DND-41 (cell line): ENCODE measurements around the gene KIRREL3.

Source experiments
- ATAC-seq: fragments of 200-7000 bp; cut with Tn5 transposase; 3 replicates; pipeline ENCODE4 v1.9.1; 2021; ENCODE audit warnings: low read depth; ENCODE audit not compliant: insufficient read depth
- DNase-seq: peaks from one replicate; pipeline ENCODE4 v3.0.0-alpha.2; 2020
- H2AFZ ChIP-seq: 2 replicates; pipeline ENCODE4 v1.6.0; 2012; ENCODE audit warnings: low read depth, low read length
- H3K27ac ChIP-seq: 2 replicates; pipeline ENCODE4 v1.5.1; 2012; ENCODE audit warnings: low read length, inconsistent platforms
- H3K27me3 ChIP-seq: fragments of 200-600 bp; sonication (generic); 2 replicates; pipeline ENCODE4 v1.6.0; 2012; ENCODE audit warnings: low read length, mild to moderate bottlenecking, inconsistent platforms; ENCODE audit not compliant: insufficient read depth, poor library complexity
- H3K36me3 ChIP-seq: 2 replicates; pipeline ENCODE4 v1.5.1; 2012; ENCODE audit warnings: low read length, inconsistent platforms; ENCODE audit not compliant: insufficient read depth
- H3K4me1 ChIP-seq: 2 replicates; pipeline ENCODE4 v1.5.1; 2012; ENCODE audit warnings: mild to moderate bottlenecking, low read length; ENCODE audit not compliant: insufficient read depth
- H3K4me2 ChIP-seq: 2 replicates; pipeline ENCODE4 v1.6.0; 2012; ENCODE audit warnings: mild to moderate bottlenecking, moderate library complexity, low read length, inconsistent platforms; ENCODE audit not compliant: insufficient read depth
- H3K4me3 ChIP-seq, 2 experiments: fragments of 200-600 bp in 1 of 2; shearing (Covaris generic) in 1 of 2; 2 replicates each; pipeline ENCODE4 v1.5.1; 2012 to 2016; ENCODE audit warnings: inconsistent platforms in 2 of 2, low read length in 2 of 2, mild to moderate bottlenecking in 2 of 2, low read depth in 1 of 2, moderate library complexity in 1 of 2
- H3K79me2 ChIP-seq: 2 replicates; pipeline ENCODE4 v1.6.0; 2012; ENCODE audit warnings: low read length, inconsistent platforms; ENCODE audit not compliant: insufficient read depth
- H3K9ac ChIP-seq: 2 replicates; pipeline ENCODE4 v1.6.0; 2012; ENCODE audit warnings: low read depth, mild to moderate bottlenecking, inconsistent platforms, low read length, moderate library complexity
- H3K9me3 ChIP-seq: 2 replicates; pipeline ENCODE4 v1.5.1; 2012; ENCODE audit warnings: low read length, moderate library complexity, mild to moderate bottlenecking, inconsistent platforms; ENCODE audit not compliant: insufficient read depth, severe bottlenecking
- H4K20me1 ChIP-seq: 2 replicates; pipeline ENCODE4 v1.6.0; 2012; ENCODE audit warnings: low read length; ENCODE audit not compliant: insufficient read depth
- CTCF ChIP-seq: IDR thresholded peaks from 2 replicates; pipeline ENCODE4 v1.5.1; 2012; ENCODE audit warnings: borderline replicate concordance, low read length, moderate library complexity, mild to moderate bottlenecking; ENCODE audit not compliant: poor library complexity, severe bottlenecking; ENCODE audit errors: extremely low read depth
- EZH2 ChIP-seq: IDR thresholded peaks from 3 replicates; pipeline ENCODE4 v1.6.1; 2012; ENCODE audit warnings: borderline replicate concordance, low read depth, mild to moderate bottlenecking, moderate library complexity, low read length, inconsistent platforms; ENCODE audit not compliant: severe bottlenecking

The KIRREL3 gene

GRCh38 chr11:126978911-126979310, 21.7 kb downstream of the KIRREL3 start:
- no peaks in the 10 kb centered on the region for H3K79me2 ChIP-seq
- no peak overlapping the region for H3K9ac ChIP-seq
- H3K4me1 ChIP-seq: no peaks in the 10 kb centered on the region
- H3K27ac ChIP-seq: no peak overlapping the region
- no peak for DNase-seq
- H3K4me2 ChIP-seq: no peak overlapping the region
- ATAC-seq: no peak
- H2AFZ ChIP-seq: no peak overlapping the region
- no peaks in the 10 kb centered on the region for H4K20me1 ChIP-seq
- H3K36me3 ChIP-seq: no peaks in the 10 kb centered on the region
- TF ChIP-seq EZH2 (no peak), CTCF (no peak)
- H3K9me3 ChIP-seq: no peaks in the 10 kb centered on the region
- H3K4me3 ChIP-seq: no peak overlapping the region
- peaks cover 15% of the 10 kb centered on the region for H3K27me3 ChIP-seq

- no peaks in the 10 kb centered on the region for H3K36me3 ChIP-seq
Observed at GRCh38 chr11:126978165-126978564, 22.4 kb downstream of the KIRREL3 start.

DNA sequence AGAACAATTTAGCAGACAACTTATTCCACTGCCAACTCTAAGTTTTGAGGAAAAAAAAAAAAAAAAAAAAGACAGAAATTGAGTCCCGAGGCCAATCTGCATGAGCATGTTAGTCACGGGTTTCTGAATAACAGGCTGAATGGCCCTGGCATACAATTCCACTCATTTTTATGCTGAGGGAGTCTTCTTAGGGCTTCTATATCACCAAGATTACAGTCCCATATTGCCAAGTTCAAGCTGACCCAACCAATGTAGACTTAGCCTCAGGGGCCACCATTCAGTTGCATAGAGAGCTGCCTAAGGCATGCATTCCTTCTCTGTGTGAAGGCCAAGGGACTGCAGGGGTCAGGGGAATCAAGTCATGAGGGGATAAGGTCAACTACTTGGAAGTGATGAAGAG, 27.5 kb downstream of the KIRREL3 start:
- no peak for ATAC-seq
- H4K20me1 ChIP-seq: no peaks in the 10 kb centered on the region
- H3K27me3 ChIP-seq: peaks cover 15% of the 10 kb centered on the region
- H3K9me3 ChIP-seq: peaks cover 5% of the 10 kb centered on the region
- H3K4me2 ChIP-seq: no peak overlapping the region
- no peaks in the 10 kb centered on the region for H3K36me3 ChIP-seq
- no peak overlapping the region for H3K9ac ChIP-seq
- no peaks in the 10 kb centered on the region for H3K79me2 ChIP-seq
- no peaks in the 10 kb centered on the region for H3K4me1 ChIP-seq
- TF ChIP-seq CTCF (no peak), EZH2 (no peak)
- H3K4me3 ChIP-seq: no peak overlapping the region
- H2AFZ ChIP-seq: no peak overlapping the region
- H3K27ac ChIP-seq: no peak overlapping the region
- no peak for DNase-seq

More at GRCh38 chr11:126978165-126978564, 22.4 kb downstream of the KIRREL3 start:
- H3K79me2 ChIP-seq: no peaks in the 10 kb centered on the region
- DNase-seq (no peak), ATAC-seq (no peak)
- H4K20me1 ChIP-seq: no peaks in the 10 kb centered on the region
- no peaks in the 10 kb centered on the region for H3K9me3 ChIP-seq
- no peak overlapping the region for H3K9ac ChIP-seq
- no peak overlapping the region for H3K4me3 ChIP-seq
- TF ChIP-seq CTCF (no peak), EZH2 (no peak)
- no peak overlapping the region for H3K27ac ChIP-seq
- no peaks in the 10 kb centered on the region for H3K4me1 ChIP-seq
- no peak overlapping the region for H2AFZ ChIP-seq
- no peak overlapping the region for H3K4me2 ChIP-seq
- peaks cover 17% of the 10 kb centered on the region for H3K27me3 ChIP-seq

GRCh38 chr11:126971305-126971704, 29.3 kb downstream of the KIRREL3 start:
- Histone ChIP-seq H3K36me3 (no peaks in the 10 kb centered on the region), H3K9me3 (peaks cover 5% of the 10 kb centered on the region), H3K79me2 (no peaks in the 10 kb centered on the region), H2AFZ (no peak overlapping the region), H3K4me1 (no peaks in the 10 kb centered on the region), H3K27me3 (peaks cover 22% of the 10 kb centered on the region), H4K20me1 (no peaks in the 10 kb centered on the region), H3K4me3 (no peak overlapping the region), H3K4me2 (no peak overlapping the region), H3K27ac (no peak overlapping the region), H3K9ac (no peak overlapping the region)
- TF ChIP-seq CTCF (no peak), EZH2 (no peak)
- no peak for ATAC-seq
- no peak for DNase-seq
